NCI-H2196 treated with DMSO at 0.1 percent for 48 hours (cell line): ENCODE data around the gene XIRP2.
"Not testable (repeated sequence)": the region's sequence is repeated elsewhere in the genome, so short reads cannot be mapped to it uniquely, and the experiment has no call there.

ENCODE experiments used
- DNase-seq: peaks from one replicate; lab custom pipeline; 2025; ENCODE audit not compliant: unreplicated experiment; lab: John Stamatoyannopoulos, UW

The XIRP2 gene

DNA sequence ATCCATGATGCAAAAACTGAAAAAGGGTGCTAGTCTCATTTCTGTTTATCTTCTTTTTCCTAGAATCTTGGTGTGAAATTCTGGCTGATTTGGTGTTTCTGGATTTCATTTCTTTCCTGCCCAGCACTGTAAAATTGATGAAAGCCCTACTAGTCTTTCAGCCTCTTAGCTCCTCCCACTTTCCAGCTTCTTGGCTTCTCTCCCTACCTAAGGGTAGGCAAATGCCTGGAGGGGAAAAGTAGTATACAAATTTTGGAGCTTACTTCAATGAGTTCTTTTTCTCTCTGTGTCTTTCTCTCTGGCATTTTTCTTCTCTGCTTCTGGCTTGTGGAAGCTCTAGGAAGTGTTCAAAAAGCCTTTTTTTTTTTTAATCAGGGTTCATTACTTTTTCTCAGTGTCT is 160.5 kb downstream of the XIRP2 start:
- DNase-seq, result no peak

DNA sequence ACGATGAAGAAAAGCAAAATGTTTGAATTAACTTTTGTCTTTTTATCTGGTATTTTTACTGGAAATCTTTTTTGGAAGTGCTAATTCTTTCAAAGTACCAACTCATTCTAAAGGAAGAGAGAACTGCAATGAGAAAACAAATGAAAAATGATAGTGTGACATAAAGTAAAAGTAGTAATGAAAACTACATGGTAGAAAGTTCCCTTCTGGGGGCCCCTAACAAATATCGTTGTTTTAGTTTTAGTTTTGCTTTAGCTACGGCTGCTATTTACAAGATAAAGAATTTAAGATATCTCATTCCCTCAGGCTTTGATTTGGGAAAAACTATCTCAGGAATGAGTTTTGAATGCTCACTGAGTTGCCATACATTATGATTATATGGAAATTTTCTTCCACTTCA is 161.4 kb downstream of the XIRP2 start:
- DNase-seq, result no peak

DNA sequence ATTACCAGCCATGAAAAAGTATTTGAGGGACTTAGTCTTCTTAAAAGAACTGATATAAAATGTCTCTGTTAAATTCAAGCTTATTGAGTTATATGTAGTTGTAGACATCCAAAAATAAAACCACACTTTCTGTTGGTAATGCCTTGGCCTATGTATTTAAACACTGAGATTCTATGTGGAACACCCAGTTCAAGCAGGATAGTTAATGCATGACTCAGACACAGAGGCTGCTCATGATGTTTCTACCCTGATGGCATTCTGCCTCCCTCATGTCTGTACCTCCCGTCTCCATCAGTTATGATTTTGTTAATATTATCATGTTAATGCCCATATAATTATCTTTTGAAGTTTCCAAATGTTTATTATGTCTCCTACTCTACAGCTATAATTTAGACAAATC is 164.5 kb downstream of the XIRP2 start:
- no peak for DNase-seq

- no peak for DNase-seq
Observed at GRCh38 chr2:167054881-167055280, 166.6 kb downstream of the XIRP2 start.

DNA sequence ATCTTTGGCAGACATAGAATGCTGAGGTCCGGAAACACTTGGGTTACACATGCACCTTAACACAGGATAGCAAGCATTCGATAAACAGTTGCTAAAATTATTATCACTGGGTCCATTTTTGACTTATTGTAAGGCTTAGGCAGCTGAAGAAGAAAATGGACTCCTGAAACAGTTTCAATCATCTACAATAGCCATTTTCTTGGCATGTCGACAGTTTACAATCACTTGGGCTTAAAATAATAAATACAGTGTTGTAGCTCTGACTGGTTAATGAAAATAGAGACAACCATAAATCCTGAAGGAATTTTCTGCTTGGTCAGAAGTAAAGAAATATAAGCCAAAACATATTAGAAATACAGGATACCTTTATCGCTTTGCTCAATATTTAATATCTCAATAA is 169.2 kb downstream of the XIRP2 start:
- no peak for DNase-seq

DNA sequence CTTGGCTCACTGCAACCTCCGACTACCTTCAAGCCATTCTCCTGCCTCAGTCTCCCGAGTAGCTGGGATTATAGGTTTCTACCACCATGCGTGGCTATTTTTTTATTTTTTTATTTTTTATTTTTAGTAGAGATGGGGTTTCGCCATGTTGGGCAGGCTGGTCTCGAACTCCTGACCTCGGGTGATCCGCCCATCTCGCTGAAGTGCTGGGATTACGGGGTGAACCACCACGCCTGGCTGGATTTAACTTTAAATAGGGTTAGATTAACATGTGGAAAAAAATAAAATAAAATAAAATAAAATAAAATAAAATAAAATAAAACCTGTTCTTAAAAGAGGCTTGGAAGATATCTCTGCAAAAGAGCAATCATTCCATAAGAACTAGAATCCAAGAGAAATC is 170.9 kb downstream of the XIRP2 start:
- DNase-seq, result no peak

- no peak for DNase-seq
Observed at GRCh38 chr2:167069855-167070254, 181.6 kb downstream of the XIRP2 start.

- not testable (repeated sequence) for DNase-seq
Observed at GRCh38 chr2:167075708-167076107, 187.4 kb downstream of the XIRP2 start.

- DNase-seq, result not testable (repeated sequence)
Observed at GRCh38 chr2:167098931-167099330, 210.7 kb downstream of the XIRP2 start.

DNA sequence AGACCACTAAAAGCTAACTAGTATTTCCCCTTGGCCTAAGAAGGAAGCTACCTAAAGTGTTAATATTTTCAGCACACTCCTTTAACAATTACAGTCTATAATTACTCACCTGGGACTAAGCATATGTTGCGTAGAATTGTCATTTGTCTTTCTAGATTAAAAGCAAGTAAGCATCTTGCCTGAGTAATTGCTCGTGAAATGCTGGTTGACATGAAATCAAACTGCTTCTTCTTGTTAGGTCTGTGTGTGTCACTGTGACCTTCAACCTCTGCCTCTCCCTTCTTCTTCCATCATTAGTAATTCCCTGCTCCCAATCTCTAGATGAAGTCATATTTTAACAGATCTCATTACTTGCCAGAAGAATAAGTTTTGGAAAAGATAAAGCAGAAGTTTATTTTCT is 212.2 kb downstream of the XIRP2 start:
- DNase-seq, result no peak

- no peak for DNase-seq
Observed at GRCh38 chr2:167103028-167103756, 214.9 kb downstream of the XIRP2 start.

GRCh38 chr2:167103757-167104133 is 215.5 kb downstream of the XIRP2 start:
- DNase-seq, result no peak

- no peak for DNase-seq
Observed at GRCh38 chr2:167104691-167105090, 216.4 kb downstream of the XIRP2 start.

- DNase-seq, result not testable (repeated sequence)
Observed at GRCh38 chr2:167109682-167110081, 221.4 kb downstream of the XIRP2 start.

GRCh38 chr2:167110345-167110744 is 222.1 kb downstream of the XIRP2 start:
- no peak for DNase-seq

- DNase-seq, result no peak
Observed at GRCh38 chr2:167114018-167114417, 225.7 kb downstream of the XIRP2 start.

DNA sequence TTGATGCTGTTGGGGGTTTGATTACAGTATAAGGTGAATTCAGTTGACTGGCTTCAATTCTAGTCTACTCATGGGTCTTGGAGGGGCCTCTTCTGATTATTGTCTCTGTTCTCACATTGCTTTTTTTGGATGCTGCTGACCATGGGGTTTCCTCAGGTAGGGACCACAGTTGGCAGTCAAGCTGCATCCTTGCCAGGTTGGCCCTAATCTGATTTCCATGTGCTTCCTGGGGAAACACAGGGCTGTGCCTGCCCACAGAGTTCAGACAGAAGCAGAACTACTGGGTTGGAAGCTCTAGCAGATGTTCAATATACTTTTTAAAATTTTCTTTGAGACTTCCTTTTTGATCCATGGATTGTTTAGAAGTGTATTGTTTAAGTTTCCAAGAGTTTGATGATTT is 227.3 kb downstream of the XIRP2 start:
- no peak for DNase-seq

- DNase-seq, result no peak
Observed at GRCh38 chr2:167122389-167122788, 234.1 kb downstream of the XIRP2 start.

GRCh38 chr2:167126165-167126564 is 237.9 kb downstream of the XIRP2 start:
- DNase-seq, result no peak

GRCh38 chr2:167127135-167127534 is 238.9 kb downstream of the XIRP2 start:
- DNase-seq, result no peak

DNA sequence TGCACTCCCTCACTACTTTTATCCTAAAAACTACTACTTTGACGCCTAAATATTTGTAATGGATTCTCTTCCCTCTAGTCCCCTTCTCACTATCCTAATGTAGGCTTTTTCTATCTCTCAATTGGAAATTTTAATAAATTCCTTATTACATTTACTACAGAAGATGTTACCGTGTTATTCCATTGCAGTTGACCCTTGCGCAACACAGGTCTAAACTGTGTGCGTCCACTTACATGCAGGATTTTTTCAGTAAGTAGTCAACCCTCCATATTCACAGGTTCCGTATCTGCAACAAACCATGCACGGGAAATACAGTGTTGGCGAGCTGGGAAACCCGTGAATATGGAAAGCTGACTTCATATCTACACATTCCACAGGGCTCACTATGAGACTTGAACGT is 239.8 kb downstream of the XIRP2 start:
- DNase-seq, result no peak

DNA sequence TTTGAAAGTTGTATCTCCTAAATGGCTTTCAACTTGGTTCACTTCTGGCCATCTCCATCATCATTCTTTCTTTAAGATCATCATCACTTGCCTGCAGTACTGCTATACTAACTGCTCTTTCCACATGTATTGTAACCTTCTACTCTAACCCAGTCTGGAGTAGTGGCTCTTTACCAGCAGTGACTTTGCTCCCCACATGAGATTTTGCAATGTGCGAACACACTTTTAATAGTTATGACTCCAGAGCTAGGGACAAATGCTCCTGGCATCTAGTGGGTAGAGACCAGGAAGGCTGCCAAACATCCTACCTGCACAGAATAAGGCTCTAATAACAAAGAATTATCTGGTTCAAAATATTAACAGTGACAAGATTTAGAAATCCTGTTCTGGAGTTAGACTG is 243.8 kb downstream of the XIRP2 start:
- no peak for DNase-seq

GRCh38 chr2:167132906-167133555 is 244.8 kb downstream of the XIRP2 start:
- DNase-seq, result no peak
